Duodenal mucosa (tissue), 2 donors: Measurements from ENCODE around the gene GNAS-AS1.

ENCODE experiments used
- H3K27ac ChIP-seq: one replicate; pipeline ENCODE4 v1.7.0; 2013; ENCODE audit warnings: low read depth, low read length
- H3K27me3 ChIP-seq, 2 donors: one replicate each; pipeline ENCODE4 v1.7.0; 2013; ENCODE audit warnings: low read length in 2 of 2, control low read depth in 1 of 2; ENCODE audit not compliant: insufficient read depth in 2 of 2, control insufficient read depth in 1 of 2
- H3K36me3 ChIP-seq, 2 donors: one replicate each; pipeline ENCODE4 v1.7.0; 2013; ENCODE audit warnings: low read length in 2 of 2, control low read depth in 1 of 2; ENCODE audit not compliant: insufficient read depth in 2 of 2, control insufficient read depth in 1 of 2
- H3K4me1 ChIP-seq, 2 donors: one replicate each; pipeline ENCODE4 v1.7.0; 2013; ENCODE audit warnings: low read length in 2 of 2, control low read depth in 1 of 2; ENCODE audit not compliant: insufficient read depth in 2 of 2, control insufficient read depth in 1 of 2
- H3K4me3 ChIP-seq, 2 donors: one replicate each; pipeline ENCODE4 v1.7.0; 2013; ENCODE audit warnings: low read length in 2 of 2, low read depth in 1 of 2
- H3K9ac ChIP-seq, 2 donors: one replicate each; pipeline ENCODE4 v1.7.0; 2013; ENCODE audit warnings: low read length in 2 of 2, low read depth in 1 of 2
- H3K9me3 ChIP-seq, 2 donors: one replicate each; pipeline ENCODE4 v1.7.0; 2013; ENCODE audit warnings: low read length in 2 of 2, control low read depth in 1 of 2; ENCODE audit not compliant: control insufficient read depth in 1 of 2

Gene GNAS-AS1

DNA sequence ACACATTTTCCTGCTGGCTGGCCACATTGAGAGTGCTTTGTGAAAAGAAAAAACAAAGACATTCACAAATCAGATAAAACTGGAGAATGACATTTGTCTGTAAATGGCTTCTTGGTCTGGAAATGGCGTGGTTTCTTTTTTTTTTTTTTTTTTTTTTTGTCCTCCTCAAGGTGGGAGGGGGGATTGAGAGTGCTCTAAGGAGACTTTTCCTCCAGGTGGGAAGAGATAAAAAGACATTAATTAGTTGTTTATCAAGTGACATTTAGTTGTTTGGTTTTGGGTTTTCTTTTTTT is 42.2 kb upstream of the GNAS-AS1 start:
- no peaks in the 10 kb centered on the region for H3K9me3 ChIP-seq
- peak overlapping the region; percentile 90 for H3K27ac ChIP-seq
- peaks cover 34 to 41% of the 10 kb centered on the region in 2 donors for H3K4me1 ChIP-seq
- H3K36me3 ChIP-seq = peaks cover 0 to 7% of the 10 kb centered on the region in 2 donors
- no peaks in the 10 kb centered on the region for H3K27me3 ChIP-seq
- peak overlapping the region; percentile 49 to 89 for H3K9ac ChIP-seq
- H3K4me3 ChIP-seq = peak overlapping the region; percentile 75 to 78

DNA sequence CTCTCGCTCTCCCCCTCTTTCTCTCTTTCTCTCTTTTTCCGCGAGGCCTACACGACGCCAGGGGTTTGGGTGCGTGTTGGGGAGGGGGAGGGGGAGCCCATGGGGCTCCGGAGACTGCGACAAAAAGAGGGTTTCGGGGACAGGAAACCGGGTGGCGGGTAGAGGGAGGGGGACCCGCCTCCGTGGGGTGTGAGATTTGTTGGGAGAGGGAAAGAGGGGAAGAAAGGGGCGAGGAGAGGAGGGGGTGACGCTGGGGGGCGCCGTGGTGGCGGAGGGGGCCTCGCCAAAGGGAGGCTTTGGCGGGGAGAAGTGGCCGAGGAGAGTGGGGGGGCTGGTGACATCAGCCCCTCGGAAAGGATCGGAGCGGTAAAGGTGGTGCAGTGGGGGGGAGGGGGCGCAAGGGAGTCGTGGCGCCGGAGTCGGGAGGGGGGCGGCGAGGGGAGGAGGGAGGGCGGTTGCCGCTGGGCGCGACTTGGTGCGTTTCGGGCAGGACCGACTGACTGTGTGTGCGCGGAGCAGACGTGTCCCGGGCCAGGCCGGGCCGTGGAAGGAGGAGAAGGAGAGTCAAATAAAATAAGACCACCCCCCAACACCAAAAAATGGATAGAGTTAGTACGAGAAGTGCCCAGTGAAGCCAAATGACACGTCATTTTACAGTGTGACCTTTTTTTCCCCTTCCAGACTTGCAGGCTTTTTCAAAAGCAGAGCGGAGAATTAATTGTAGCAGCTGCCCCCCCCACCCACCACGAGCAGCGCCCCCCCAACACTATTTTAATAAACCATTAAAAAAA is 41.6 kb upstream of the GNAS-AS1 start:
- Histone ChIP-seq H3K27me3 (no peaks in the 10 kb centered on the region), H3K4me3 (peak overlapping the region; percentile 75 to 78), H3K4me1 (peaks cover 29 to 45% of the 10 kb centered on the region in 2 donors), H3K27ac (peak overlapping the region; percentile 90), H3K9ac (peak overlapping the region; percentile 63 to 89), H3K36me3 (peaks cover 0 to 7% of the 10 kb centered on the region in 2 donors), H3K9me3 (no peaks in the 10 kb centered on the region)

DNA sequence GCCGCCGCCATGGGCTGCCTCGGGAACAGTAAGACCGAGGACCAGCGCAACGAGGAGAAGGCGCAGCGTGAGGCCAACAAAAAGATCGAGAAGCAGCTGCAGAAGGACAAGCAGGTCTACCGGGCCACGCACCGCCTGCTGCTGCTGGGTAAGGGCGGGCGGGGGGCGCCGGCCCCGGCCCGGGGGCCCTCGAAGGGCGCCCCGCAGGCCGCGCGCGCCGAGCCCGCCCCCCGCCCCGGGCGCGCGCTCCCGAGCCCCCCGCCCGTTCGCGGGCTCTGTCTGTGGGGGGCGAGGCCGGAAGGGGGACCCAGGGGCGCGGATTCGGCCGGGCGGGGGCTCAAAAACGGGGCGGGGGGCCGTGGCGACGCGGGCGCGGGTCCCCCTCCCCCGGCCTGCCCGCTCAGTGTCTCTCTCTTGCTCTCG is 41.0 kb upstream of the GNAS-AS1 start:
- peak overlapping the region; percentile 90 for H3K27ac ChIP-seq
- no peaks in the 10 kb centered on the region for H3K9me3 ChIP-seq
- H3K36me3 ChIP-seq = peaks cover 0 to 2% of the 10 kb centered on the region in 2 donors
- H3K9ac ChIP-seq = peak overlapping the region; percentile 63 to 89
- peak overlapping the region; percentile 75 to 78 for H3K4me3 ChIP-seq
- H3K27me3 ChIP-seq = no peaks in the 10 kb centered on the region
- peaks cover 23 to 38% of the 10 kb centered on the region in 2 donors for H3K4me1 ChIP-seq

DNA sequence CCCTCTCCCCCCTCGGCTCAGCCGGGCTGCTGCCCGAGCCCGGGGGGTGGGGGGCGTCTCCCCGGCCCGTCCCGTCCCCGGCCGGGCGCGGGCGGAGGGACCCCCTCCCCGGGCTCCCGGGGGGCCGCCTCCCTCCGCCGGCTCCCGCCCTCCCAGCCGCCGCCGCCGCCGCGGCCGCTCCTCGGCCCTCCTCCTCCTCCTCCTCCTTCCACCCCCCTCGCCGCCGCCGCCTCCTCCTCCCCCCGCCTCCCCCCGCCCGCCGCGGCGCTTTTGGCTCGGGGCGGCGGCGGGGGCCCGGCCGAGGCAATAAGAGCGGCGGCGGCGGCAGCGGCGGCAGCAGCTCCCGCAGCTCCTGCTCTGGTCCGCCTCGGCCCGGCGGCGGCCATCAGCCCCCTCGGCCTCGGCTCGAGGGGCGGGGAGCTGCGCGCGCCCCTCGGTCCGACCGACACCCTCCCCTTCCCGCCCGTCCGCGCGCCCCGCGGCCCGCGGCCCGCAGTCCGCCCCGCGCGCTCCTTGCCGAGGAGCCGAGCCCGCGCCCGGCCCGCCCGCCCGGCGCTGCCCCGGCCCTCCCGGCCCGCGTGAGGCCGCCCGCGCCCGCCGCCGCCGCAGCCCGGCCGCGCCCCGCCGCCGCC is 40.5 kb upstream of the GNAS-AS1 start:
- Histone ChIP-seq H3K36me3 (peaks cover 0 to 2% of the 10 kb centered on the region in 2 donors), H3K9me3 (no peaks in the 10 kb centered on the region), H3K27me3 (no peaks in the 10 kb centered on the region), H3K4me3 (peak overlapping the region; percentile 66 to 70), H3K4me1 (peaks cover 23 to 38% of the 10 kb centered on the region in 2 donors), H3K9ac (peak overlapping the region in 1 of 2 donors; percentile 74), H3K27ac (peak overlapping the region; percentile 90)

DNA sequence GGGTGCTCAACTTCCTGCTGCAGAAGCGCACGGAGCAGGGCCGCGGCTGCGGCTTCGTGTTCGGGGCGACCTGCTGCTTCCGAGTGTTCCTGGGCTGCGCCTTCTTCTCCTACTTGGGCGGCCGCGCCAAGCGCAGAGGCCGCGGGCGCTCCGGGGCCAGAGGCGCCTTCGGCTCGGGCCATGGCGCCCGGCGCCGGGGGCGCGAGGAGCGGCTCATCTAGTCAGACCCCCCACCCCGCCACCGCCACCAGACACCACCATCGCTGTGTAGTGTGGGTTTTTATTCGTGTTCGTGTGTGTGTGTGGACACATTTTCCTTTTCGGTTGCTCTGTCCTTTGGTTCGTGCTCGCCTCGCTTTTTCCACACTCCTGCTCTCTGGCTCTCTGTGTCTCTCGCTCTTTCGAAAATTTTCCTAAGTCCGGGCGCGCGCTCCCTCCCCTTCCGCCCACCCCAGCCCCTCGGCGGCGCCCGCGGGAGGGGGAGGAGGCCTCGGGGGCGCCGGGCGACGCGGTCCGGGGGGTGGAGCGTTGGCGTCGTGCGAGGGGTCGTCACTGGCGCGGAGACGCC is 39.9 kb upstream of the GNAS-AS1 start:
- peak overlapping the region; percentile 75 for H3K27ac ChIP-seq
- no peaks in the 10 kb centered on the region for H3K36me3 ChIP-seq
- H3K9me3 ChIP-seq = no peaks in the 10 kb centered on the region
- H3K4me1 ChIP-seq = peaks cover 23 to 35% of the 10 kb centered on the region in 2 donors
- H3K27me3 ChIP-seq = no peaks in the 10 kb centered on the region
- H3K4me3 ChIP-seq = peak overlapping the region; percentile 66 to 70
- peak overlapping the region; percentile 65 to 74 for H3K9ac ChIP-seq

DNA sequence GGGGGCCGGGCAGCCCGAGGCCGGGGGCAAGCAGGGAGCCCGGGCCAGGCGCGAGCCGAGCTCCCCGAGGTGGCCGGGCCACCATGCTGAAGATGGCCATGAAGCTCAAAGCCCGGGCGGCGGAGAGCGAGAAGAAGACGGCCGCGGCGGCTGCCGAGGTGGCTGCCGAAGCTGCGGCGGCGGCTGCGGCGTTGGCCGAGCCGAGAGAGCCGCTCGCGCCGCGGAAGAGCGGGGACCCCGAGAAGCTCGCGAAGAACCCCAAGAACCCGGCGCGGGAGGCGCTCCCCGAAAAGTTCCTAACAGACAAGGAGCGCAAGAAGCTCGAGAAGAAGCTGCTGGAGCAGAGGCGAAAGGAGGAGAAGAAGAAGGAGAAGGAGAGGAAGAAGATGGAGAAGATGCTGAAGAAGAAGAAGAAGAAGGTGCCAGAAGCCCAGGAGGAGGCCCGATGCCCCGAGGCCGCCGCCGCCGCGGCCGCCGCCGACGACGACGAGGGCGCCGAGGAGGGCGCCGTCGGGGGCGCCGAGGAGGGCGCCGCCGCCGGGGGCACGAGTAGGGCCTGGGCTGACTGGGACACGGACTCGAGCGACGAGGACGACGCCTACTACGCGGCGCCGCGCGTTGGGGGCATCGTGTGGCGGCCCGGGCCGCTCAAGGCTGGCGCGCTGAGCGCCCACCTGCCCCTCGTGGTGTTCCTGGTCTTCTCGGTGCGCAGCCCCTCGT is 39.3 kb upstream of the GNAS-AS1 start:
- H3K4me3 ChIP-seq = peak overlapping the region; percentile 66 to 70
- H3K27me3 ChIP-seq = no peaks in the 10 kb centered on the region
- peak overlapping the region; percentile 65 to 74 for H3K9ac ChIP-seq
- peaks cover 18 to 28% of the 10 kb centered on the region in 2 donors for H3K4me1 ChIP-seq
- H3K9me3 ChIP-seq = no peaks in the 10 kb centered on the region
- H3K36me3 ChIP-seq = no peaks in the 10 kb centered on the region
- H3K27ac ChIP-seq = peak overlapping the region; percentile 75

DNA sequence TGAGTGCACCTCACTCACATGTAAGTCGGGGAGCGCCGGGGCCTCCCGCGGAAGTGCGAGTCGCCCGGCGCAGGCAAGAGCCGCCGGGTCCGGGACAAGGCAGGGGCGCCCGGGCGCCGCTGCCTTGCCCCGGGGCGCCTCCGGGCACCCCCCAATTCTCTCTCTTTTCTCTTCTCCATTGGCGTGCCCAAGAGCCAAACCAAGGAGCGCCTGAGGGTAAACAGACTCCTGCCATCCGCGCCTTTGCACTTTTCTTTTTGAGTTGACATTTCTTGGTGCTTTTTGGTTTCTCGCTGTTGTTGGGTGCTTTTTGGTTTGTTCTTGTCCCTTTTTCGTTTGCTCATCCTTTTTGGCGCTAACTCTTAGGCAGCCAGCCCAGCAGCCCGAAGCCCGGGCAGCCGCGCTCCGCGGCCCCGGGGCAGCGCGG is 38.6 kb upstream of the GNAS-AS1 start:
- H3K4me3 ChIP-seq = peak overlapping the region; percentile 62 to 70
- no peaks in the 10 kb centered on the region for H3K9me3 ChIP-seq
- H3K9ac ChIP-seq = peak overlapping the region in 1 of 2 donors; percentile 74
- H3K4me1 ChIP-seq = peaks cover 12 to 22% of the 10 kb centered on the region in 2 donors
- no peak overlapping the region for H3K27ac ChIP-seq
- H3K36me3 ChIP-seq = no peaks in the 10 kb centered on the region
- no peaks in the 10 kb centered on the region for H3K27me3 ChIP-seq

DNA sequence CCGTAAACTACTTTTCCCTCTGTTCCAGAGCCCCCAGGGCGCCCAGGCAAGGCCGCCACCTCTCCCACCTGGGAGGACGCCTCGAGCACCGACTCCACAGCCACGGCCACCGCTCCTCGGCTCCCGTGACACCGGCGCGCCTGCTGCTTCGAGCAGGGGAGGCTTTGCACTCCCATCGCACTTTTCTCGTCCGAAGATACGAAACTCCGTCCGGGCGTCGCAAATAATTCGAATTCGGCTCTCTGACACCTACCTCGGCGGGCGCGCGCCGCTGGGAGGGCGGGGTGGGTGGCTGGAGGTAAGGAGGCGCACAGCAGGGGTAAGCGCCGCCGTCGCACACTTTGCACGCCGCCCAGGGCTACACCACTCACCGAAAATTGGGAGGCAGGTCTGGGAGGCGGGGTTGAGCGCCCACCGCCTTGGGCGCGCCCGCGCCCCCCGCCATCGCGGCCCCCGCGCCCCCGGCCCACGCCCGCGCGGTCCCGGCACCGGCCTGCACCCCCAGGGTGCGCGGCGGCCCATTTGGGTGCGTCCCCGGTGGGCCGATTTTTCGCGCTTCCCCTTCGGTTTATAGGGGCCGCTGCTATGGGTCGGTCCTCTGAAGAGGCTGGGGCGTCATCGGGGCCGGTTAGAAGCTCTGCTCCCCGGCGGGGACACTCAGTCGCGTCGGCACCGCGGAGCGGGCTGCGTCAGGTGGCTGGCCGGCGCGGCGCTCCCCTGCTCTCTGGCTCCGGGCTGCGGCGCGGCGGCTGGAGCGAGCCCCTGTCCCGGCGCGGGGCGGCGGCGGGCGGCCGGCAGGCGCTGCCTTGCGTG is 38.0 kb upstream of the GNAS-AS1 start:
- peak overlapping the region; percentile 66 to 82 for H3K9ac ChIP-seq
- no peaks in the 10 kb centered on the region for H3K36me3 ChIP-seq
- H3K9me3 ChIP-seq = no peaks in the 10 kb centered on the region
- peak overlapping the region; percentile 10 for H3K27ac ChIP-seq
- peak overlapping the region; percentile 72 to 84 for H3K4me3 ChIP-seq
- no peaks in the 10 kb centered on the region for H3K27me3 ChIP-seq
- peaks cover 6 to 16% of the 10 kb centered on the region in 2 donors for H3K4me1 ChIP-seq

DNA sequence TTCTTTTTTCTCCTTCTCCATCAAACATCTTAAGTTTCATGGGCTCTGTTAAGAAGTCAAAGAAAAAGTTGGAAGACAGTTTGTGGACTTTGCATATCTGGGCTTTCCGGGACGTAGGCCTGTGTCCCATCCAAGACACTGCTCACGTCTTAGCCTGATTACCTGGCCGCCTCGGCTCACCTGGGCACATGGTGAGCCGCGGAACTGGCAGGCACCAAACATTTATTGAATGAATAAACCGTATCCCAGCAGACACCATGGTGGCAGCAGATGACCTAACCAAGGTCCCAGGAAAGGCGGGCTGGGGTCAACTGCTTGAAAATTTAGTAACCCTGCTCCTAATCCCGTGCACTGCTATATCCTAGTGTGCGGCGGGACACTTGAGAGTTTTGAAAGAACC is 37.4 kb upstream of the GNAS-AS1 start:
- Histone ChIP-seq H3K4me1 (peaks cover 0 to 10% of the 10 kb centered on the region in 2 donors), H3K27ac (no peak overlapping the region), H3K4me3 (peak overlapping the region; percentile 72 to 84), H3K27me3 (no peaks in the 10 kb centered on the region), H3K36me3 (no peaks in the 10 kb centered on the region), H3K9me3 (no peaks in the 10 kb centered on the region), H3K9ac (peak overlapping the region; percentile 66 to 82)
